Measurements from ENCODE around the gene CYP27B1.
A peak's percentile ranks its signal among the peaks of the same experiment; 100 is the strongest.

CYP27B1 gene

DNA sequence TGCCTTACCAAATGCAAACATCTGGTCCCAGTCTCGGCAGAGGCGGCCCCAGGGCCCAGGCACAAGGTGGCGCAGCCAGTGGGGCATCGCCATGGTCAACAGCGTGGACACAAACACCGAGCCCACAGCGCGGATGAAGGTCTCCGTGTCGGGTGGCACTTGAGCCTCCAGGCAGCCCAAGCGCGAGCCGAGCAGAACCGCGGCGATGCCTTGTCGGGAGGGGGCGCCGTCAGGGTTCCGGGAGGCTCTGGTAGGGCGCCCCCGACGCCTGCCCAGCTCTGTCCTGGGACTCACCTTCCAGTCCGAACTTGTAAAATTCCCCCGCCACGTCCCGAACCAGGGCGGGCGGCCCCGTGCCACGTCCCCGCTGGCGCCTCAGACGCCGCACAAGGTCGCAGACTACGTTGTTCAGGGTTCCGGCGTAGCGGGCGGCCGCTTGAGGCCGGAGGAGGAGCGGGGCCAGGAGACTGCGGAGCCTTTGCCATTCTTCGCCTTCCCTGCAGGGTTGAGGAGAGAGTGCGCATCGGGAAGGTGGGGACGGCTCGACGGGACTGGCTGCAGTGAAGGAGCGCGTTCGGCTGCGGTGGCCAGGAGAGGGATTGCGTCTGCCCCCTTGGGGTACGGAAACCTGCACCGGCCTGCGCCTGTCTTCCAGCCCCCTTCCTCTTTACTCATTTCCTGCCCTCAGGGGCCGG is 1.7 kb downstream of the CYP27B1 start:
- ATAC-seq (ENCODE audit: low read depth) (peak; percentile 62), DNase-seq (ENCODE audit: low spot score) (peak; percentile 87)
- TF ChIP-seq, protein P1, sequence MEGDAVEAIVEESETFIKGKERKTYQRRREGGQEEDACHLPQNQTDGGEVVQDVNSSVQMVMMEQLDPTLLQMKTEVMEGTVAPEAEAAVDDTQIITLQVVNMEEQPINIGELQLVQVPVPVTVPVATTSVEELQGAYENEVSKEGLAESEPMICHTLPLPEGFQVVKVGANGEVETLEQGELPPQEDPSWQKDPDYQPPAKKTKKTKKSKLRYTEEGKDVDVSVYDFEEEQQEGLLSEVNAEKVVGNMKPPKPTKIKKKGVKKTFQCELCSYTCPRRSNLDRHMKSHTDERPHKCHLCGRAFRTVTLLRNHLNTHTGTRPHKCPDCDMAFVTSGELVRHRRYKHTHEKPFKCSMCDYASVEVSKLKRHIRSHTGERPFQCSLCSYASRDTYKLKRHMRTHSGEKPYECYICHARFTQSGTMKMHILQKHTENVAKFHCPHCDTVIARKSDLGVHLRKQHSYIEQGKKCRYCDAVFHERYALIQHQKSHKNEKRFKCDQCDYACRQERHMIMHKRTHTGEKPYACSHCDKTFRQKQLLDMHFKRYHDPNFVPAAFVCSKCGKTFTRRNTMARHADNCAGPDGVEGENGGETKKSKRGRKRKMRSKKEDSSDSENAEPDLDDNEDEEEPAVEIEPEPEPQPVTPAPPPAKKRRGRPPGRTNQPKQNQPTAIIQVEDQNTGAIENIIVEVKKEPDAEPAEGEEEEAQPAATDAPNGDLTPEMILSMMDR (IDR thresholded peaks at IDR 0.05; ENCODE audit: poor library complexity, severe bottlenecking), result peak; percentile 63
- peaks cover 38% of the 10 kb centered on the region for H3K36me3 ChIP-seq (ENCODE audit: low read depth)
- H3K27me3 ChIP-seq (ENCODE audit: insufficient read depth, poor library complexity, severe bottlenecking), result no peaks in the 10 kb centered on the region
- H3K4me1 ChIP-seq (ENCODE audit: insufficient read depth, poor library complexity, severe bottlenecking), result peaks cover 4% of the 10 kb centered on the region
- peak overlapping the region; percentile 55 for H3K4me3 ChIP-seq (ENCODE audit: severe bottlenecking)
- H3K27ac ChIP-seq (ENCODE audit: poor library complexity, severe bottlenecking), result peak overlapping the region; percentile 83
- no peaks in the 10 kb centered on the region for H3K9me3 ChIP-seq (ENCODE audit: severe bottlenecking)

DNA sequence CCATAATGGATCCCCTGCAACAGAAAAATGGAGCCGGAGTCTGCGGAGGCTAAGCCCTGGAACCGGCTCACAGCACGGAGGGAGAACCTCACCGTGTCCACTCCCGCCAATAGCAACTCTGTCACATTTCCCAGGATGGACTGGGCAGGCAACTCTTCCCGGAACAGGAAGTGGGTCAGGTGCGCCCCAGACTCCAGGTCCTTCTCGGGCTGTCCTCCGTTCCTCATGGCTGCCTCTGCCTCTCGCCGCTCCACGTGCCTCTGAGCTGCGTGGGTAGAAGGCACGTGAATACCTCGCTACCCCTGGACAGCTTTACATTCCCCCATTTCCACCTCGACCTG is 2.2 kb downstream of the CYP27B1 start:
- peak overlapping the region; percentile 83 for H3K27ac ChIP-seq (ENCODE audit: poor library complexity, severe bottlenecking)
- peak overlapping the region; percentile 55 for H3K4me3 ChIP-seq (ENCODE audit: severe bottlenecking)
- peaks cover 4% of the 10 kb centered on the region for H3K4me1 ChIP-seq (ENCODE audit: insufficient read depth, poor library complexity, severe bottlenecking)
- TF ChIP-seq, protein P1 (IDR thresholded peaks at IDR 0.05; ENCODE audit: poor library complexity, severe bottlenecking), result no peak
- ATAC-seq (ENCODE audit: low read depth) (no peak), DNase-seq (ENCODE audit: low spot score) (no peak)
- no peaks in the 10 kb centered on the region for H3K9me3 ChIP-seq (ENCODE audit: severe bottlenecking)
- peaks cover 37% of the 10 kb centered on the region for H3K36me3 ChIP-seq (ENCODE audit: low read depth)
- no peaks in the 10 kb centered on the region for H3K27me3 ChIP-seq (ENCODE audit: insufficient read depth, poor library complexity, severe bottlenecking)

DNA sequence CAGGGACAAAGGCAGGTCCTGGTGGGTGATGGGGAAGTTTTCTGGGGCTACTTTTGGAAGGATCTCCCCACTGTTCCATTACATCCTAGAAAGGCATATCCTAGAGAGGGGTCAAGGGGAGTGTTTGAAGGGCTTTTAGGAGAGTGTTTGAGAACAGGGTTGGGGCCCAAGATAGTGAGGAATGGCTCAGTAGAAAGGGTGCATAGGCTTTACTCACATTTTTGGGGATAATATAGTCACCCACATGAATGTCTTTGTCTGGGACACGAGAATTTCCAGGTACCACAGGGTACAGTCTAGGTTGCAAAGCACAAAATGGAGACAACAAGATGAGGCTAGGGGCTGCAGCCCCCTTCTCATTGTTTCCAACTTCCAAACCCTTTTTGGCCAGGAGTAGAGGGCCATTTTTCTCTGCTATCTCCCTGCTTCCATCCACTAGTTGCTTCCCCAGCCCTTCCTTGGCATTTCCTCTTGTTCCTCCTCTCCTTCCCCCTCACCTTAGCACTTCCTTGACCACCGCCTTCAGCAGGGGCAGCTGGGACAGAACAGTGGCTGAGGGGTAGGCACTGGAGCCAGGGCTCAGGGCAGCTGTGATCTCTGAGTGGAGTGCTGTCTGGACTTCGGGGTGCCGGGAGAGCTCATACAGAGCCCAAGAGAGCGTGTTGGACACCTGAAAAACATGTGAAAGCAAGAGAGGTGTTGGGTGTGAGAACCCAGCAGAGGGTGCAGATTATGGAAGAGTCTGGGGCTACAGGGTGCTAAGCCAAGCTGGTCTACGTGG is 2.8 kb downstream of the CYP27B1 start:
- ATAC-seq (ENCODE audit: low read depth), result no peak
- no peak for DNase-seq (ENCODE audit: low spot score)
- H3K27ac ChIP-seq (ENCODE audit: poor library complexity, severe bottlenecking), result peak overlapping the region; percentile 83
- no peaks in the 10 kb centered on the region for H3K9me3 ChIP-seq (ENCODE audit: severe bottlenecking)
- H3K27me3 ChIP-seq (ENCODE audit: insufficient read depth, poor library complexity, severe bottlenecking), result no peaks in the 10 kb centered on the region
- TF ChIP-seq, protein P1 (IDR thresholded peaks at IDR 0.05; ENCODE audit: poor library complexity, severe bottlenecking), result no peak
- peaks cover 37% of the 10 kb centered on the region for H3K36me3 ChIP-seq (ENCODE audit: low read depth)
- peak overlapping the region; percentile 55 for H3K4me3 ChIP-seq (ENCODE audit: severe bottlenecking)
- peaks cover 4% of the 10 kb centered on the region for H3K4me1 ChIP-seq (ENCODE audit: insufficient read depth, poor library complexity, severe bottlenecking)

DNA sequence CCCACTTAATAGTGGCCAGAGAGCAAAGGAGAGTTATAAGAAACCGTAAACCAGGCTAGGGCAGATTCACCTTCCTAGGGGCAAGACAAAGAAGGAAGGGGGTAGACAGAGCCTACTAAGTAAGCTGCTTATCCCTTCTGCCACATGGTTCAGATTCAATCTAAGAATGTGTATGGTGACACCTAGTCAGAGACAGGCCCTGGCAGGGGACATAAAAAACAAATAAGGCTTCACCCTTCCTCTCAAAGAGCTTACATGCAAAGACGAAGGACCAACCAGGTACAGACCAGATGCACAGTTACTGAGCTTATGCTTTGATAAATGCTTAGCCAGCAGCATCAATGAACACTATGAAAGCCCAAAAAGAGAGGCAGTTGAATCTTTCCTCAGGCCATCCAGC is 4.4 kb downstream of the CYP27B1 start:
- Histone ChIP-seq H3K27me3 (ENCODE audit: insufficient read depth, poor library complexity, severe bottlenecking) (no peaks in the 10 kb centered on the region), H3K9me3 (ENCODE audit: severe bottlenecking) (no peaks in the 10 kb centered on the region), H3K27ac (ENCODE audit: poor library complexity, severe bottlenecking) (no peak overlapping the region), H3K36me3 (ENCODE audit: low read depth) (peaks cover 35% of the 10 kb centered on the region), H3K4me1 (ENCODE audit: insufficient read depth, poor library complexity, severe bottlenecking) (peaks cover 3% of the 10 kb centered on the region), H3K4me3 (ENCODE audit: severe bottlenecking) (no peak overlapping the region)
- TF ChIP-seq, protein P1 (IDR thresholded peaks at IDR 0.05; ENCODE audit: poor library complexity, severe bottlenecking), result no peak
- DNase-seq (ENCODE audit: low spot score) (no peak), ATAC-seq (ENCODE audit: low read depth) (no peak)

Measured in RWPE2 (cell line).